ENCODE results near the gene RBBP5. TPM values are rescaled to one million over a fixed set of nuclear protein-coding genes. Genes with fewer than 3 reads are reported as not detected.

Gene RBBP5
- total and polyA plus RNA-seq, 2 experiments from 2014 or later = 14.1 to 26.5 TPM

DNA sequence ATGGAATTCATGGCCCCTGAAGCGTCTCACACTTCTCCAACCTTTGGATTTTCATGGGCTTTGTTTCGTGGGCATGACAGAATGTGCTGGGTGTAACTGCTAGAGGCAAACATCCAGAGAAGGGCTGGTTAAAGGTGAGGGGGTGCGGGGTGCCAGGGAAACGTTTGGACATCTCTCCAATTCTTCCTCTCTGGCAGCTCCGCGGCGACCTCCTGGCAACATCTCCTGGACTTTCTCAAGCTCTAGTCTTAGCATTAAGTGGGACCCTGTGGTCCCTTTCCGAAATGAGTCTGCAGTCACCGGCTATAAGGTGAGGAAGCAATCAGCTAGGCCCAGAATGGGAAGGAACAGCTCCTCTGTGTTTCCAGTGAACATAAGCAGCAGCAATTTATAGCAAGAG lies 49.5 kb downstream of the RBBP5 start:
- no peak overlapping the region for H3K4me2 ChIP-seq
- Mint-ChIP-seq H3K4me1 (peaks cover 2% of the 10 kb centered on the region; the same call in 1 of the 3 replicates), H3K27ac (no peak overlapping the region), H3K4me3 (no peak overlapping the region), H3K27me3 (ENCODE audit: insufficient read depth, low read depth, poor library complexity) (peaks cover 10% of the 10 kb centered on the region), H3K9me3 (no peaks in the 10 kb centered on the region; the same call in 1 of the 3 replicates), H3K36me3 (ENCODE audit: low read depth) (no peaks in the 10 kb centered on the region)
- no peaks in the 10 kb centered on the region for H3F3A ChIP-seq (replicated peaks; ENCODE audit: low read depth)
- DNase-seq (ENCODE audit: low spot score) = no peak
- TF ChIP-seq NANOG (IDR thresholded peaks at IDR 0.05; ENCODE audit: borderline replicate concordance) = no peak
- no peak for TF ChIP-seq ZNF331 (CRISPR knock-in tag; IDR thresholded peaks at IDR 0.05; ENCODE audit: low read depth)
- TF ChIP-seq, protein P1, sequence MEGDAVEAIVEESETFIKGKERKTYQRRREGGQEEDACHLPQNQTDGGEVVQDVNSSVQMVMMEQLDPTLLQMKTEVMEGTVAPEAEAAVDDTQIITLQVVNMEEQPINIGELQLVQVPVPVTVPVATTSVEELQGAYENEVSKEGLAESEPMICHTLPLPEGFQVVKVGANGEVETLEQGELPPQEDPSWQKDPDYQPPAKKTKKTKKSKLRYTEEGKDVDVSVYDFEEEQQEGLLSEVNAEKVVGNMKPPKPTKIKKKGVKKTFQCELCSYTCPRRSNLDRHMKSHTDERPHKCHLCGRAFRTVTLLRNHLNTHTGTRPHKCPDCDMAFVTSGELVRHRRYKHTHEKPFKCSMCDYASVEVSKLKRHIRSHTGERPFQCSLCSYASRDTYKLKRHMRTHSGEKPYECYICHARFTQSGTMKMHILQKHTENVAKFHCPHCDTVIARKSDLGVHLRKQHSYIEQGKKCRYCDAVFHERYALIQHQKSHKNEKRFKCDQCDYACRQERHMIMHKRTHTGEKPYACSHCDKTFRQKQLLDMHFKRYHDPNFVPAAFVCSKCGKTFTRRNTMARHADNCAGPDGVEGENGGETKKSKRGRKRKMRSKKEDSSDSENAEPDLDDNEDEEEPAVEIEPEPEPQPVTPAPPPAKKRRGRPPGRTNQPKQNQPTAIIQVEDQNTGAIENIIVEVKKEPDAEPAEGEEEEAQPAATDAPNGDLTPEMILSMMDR (conservative IDR thresholded peaks at IDR 0.05; ENCODE audit: low read depth in 2 of 2) = no peak
- TF ChIP-seq JUNB (IDR thresholded peaks at IDR 0.05; ENCODE audit: unreplicated experiment) = no peak
- TF ChIP-seq, protein P2, sequence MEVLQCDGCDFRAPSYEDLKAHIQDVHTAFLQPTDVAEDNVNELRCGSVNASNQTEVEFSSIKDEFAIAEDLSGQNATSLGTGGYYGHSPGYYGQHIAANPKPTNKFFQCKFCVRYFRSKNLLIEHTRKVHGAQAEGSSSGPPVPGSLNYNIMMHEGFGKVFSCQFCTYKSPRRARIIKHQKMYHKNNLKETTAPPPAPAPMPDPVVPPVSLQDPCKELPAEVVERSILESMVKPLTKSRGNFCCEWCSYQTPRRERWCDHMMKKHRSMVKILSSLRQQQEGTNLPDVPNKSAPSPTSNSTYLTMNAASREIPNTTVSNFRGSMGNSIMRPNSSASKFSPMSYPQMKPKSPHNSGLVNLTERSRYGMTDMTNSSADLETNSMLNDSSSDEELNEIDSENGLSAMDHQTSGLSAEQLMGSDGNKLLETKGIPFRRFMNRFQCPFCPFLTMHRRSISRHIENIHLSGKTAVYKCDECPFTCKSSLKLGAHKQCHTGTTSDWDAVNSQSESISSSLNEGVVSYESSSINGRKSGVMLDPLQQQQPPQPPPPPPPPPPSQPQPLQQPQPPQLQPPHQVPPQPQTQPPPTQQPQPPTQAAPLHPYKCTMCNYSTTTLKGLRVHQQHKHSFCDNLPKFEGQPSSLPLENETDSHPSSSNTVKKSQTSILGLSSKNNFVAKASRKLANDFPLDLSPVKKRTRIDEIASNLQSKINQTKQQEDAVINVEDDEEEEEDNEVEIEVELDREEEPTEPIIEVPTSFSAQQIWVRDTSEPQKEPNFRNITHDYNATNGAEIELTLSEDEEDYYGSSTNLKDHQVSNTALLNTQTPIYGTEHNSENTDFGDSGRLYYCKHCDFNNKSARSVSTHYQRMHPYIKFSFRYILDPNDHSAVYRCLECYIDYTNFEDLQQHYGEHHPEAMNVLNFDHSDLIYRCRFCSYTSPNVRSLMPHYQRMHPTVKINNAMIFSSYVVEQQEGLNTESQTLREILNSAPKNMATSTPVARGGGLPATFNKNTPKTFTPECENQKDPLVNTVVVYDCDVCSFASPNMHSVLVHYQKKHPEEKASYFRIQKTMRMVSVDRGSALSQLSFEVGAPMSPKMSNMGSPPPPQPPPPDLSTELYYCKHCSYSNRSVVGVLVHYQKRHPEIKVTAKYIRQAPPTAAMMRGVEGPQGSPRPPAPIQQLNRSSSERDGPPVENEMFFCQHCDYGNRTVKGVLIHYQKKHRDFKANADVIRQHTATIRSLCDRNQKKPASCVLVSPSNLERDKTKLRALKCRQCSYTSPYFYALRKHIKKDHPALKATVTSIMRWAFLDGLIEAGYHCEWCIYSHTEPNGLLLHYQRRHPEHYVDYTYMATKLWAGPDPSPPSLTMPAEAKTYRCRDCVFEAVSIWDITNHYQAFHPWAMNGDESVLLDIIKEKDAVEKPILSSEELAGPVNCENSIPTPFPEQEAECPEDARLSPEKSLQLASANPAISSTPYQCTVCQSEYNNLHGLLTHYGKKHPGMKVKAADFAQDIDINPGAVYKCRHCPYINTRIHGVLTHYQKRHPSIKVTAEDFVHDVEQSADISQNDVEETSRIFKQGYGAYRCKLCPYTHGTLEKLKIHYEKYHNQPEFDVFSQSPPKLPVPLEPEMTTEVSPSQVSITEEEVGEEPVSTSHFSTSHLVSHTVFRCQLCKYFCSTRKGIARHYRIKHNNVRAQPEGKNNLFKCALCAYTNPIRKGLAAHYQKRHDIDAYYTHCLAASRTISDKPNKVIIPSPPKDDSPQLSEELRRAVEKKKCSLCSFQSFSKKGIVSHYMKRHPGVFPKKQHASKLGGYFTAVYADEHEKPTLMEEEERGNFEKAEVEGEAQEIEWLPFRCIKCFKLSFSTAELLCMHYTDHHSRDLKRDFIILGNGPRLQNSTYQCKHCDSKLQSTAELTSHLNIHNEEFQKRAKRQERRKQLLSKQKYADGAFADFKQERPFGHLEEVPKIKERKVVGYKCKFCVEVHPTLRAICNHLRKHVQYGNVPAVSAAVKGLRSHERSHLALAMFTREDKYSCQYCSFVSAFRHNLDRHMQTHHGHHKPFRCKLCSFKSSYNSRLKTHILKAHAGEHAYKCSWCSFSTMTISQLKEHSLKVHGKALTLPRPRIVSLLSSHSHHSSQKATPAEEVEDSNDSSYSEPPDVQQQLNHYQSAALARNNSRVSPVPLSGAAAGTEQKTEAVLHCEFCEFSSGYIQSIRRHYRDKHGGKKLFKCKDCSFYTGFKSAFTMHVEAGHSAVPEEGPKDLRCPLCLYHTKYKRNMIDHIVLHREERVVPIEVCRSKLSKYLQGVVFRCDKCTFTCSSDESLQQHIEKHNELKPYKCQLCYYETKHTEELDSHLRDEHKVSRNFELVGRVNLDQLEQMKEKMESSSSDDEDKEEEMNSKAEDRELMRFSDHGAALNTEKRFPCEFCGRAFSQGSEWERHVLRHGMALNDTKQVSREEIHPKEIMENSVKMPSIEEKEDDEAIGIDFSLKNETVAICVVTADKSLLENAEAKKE (CRISPR knock-in tag; IDR thresholded peaks at IDR 0.05) = no peak
- TF ChIP-seq EZH2phosphoT487 (IDR thresholded peaks at IDR 0.05; ENCODE audit: unreplicated experiment) = no peak
- no peak for TF ChIP-seq CREB1 (CRISPR knock-in tag; IDR thresholded peaks at IDR 0.05; ENCODE audit: low read depth)
- TF ChIP-seq POLR2AphosphoS5 (IDR thresholded peaks at IDR 0.05; ENCODE audit: low read depth) = no peak
- TF ChIP-seq STAT1 (IDR thresholded peaks at IDR 0.05; ENCODE audit: unreplicated experiment) = no peak
- no peak for TF ChIP-seq ZNF114 (CRISPR knock-in tag; IDR thresholded peaks at IDR 0.05)
- TF ChIP-seq, protein P3, sequence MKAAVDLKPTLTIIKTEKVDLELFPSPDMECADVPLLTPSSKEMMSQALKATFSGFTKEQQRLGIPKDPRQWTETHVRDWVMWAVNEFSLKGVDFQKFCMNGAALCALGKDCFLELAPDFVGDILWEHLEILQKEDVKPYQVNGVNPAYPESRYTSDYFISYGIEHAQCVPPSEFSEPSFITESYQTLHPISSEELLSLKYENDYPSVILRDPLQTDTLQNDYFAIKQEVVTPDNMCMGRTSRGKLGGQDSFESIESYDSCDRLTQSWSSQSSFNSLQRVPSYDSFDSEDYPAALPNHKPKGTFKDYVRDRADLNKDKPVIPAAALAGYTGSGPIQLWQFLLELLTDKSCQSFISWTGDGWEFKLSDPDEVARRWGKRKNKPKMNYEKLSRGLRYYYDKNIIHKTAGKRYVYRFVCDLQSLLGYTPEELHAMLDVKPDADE (IDR thresholded peaks at IDR 0.05) = no peak
- TF ChIP-seq EZH2 (IDR thresholded peaks at IDR 0.05; ENCODE audit: low read depth, unreplicated experiment) = no peak
- TF ChIP-seq, protein P4, sequence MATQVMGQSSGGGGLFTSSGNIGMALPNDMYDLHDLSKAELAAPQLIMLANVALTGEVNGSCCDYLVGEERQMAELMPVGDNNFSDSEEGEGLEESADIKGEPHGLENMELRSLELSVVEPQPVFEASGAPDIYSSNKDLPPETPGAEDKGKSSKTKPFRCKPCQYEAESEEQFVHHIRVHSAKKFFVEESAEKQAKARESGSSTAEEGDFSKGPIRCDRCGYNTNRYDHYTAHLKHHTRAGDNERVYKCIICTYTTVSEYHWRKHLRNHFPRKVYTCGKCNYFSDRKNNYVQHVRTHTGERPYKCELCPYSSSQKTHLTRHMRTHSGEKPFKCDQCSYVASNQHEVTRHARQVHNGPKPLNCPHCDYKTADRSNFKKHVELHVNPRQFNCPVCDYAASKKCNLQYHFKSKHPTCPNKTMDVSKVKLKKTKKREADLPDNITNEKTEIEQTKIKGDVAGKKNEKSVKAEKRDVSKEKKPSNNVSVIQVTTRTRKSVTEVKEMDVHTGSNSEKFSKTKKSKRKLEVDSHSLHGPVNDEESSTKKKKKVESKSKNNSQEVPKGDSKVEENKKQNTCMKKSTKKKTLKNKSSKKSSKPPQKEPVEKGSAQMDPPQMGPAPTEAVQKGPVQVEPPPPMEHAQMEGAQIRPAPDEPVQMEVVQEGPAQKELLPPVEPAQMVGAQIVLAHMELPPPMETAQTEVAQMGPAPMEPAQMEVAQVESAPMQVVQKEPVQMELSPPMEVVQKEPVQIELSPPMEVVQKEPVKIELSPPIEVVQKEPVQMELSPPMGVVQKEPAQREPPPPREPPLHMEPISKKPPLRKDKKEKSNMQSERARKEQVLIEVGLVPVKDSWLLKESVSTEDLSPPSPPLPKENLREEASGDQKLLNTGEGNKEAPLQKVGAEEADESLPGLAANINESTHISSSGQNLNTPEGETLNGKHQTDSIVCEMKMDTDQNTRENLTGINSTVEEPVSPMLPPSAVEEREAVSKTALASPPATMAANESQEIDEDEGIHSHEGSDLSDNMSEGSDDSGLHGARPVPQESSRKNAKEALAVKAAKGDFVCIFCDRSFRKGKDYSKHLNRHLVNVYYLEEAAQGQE (IDR thresholded peaks at IDR 0.05; ENCODE audit: unreplicated experiment) = no peak
- ATAC-seq = no peak
- no peaks in the 10 kb centered on the region for H3K27me3 ChIP-seq (ENCODE audit: insufficient read depth)
- H3K4me1 ChIP-seq (ENCODE audit: insufficient read depth) = no peaks in the 10 kb centered on the region
- H3K36me3 ChIP-seq (ENCODE audit: insufficient read depth) = no peaks in the 10 kb centered on the region
- no peak overlapping the region for H2AFZ ChIP-seq
- H3K27ac ChIP-seq (ENCODE audit: low read depth) = no peak overlapping the region
- H4K20me1 ChIP-seq (replicated peaks; ENCODE audit: insufficient read depth) = no peaks in the 10 kb centered on the region
- H3K79me2 ChIP-seq (replicated peaks; ENCODE audit: insufficient read depth) = no peaks in the 10 kb centered on the region
- H3K4me3 ChIP-seq = no peak overlapping the region
- no peaks in the 10 kb centered on the region for H3K9me2 ChIP-seq (ENCODE audit: insufficient read depth)
